ENCODE data around the gene CSTF1.
A peak's percentile ranks its signal among the peaks of the same experiment; 100 is the strongest.
"Not testable (repeated sequence)": the region's sequence is repeated elsewhere in the genome, so short reads cannot be mapped to it uniquely, and the experiment has no call there.

The CSTF1 gene

DNA sequence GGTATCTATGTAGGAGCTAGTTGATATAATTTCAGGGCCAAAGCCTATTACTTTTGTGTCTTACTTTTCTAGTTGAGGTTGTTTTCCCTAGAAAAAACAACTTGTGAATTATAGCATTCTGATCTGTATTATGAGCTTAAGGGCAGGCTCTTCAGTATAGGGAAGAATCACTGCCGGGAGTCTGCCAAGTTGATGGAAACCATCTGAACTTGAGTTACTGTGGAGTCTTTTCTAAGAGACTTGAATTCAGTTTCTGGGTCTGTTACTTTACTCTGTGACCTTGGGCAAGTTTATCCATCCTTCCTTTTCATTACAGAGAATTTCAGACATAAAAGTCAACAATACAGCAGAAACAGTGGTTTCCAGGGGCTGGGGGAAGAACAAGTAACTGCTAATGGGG, 17.5 kb downstream of the CSTF1 start:
- ATAC-seq (ENCODE audit: low read depth): no peak
- no peak for DNase-seq (ENCODE audit: low spot score)
- Histone ChIP-seq H3K9me3 (ENCODE audit: severe bottlenecking) (no peaks in the 10 kb centered on the region), H3K4me1 (ENCODE audit: insufficient read depth, poor library complexity, severe bottlenecking) (no peaks in the 10 kb centered on the region), H3K4me3 (ENCODE audit: severe bottlenecking) (no peak overlapping the region), H3K27ac (ENCODE audit: poor library complexity, severe bottlenecking) (no peak overlapping the region), H3K27me3 (ENCODE audit: insufficient read depth, poor library complexity, severe bottlenecking) (no peaks in the 10 kb centered on the region), H3K36me3 (ENCODE audit: low read depth) (peaks cover 31% of the 10 kb centered on the region)
- no peak for TF ChIP-seq CTCF (IDR thresholded peaks at IDR 0.05; ENCODE audit: poor library complexity, severe bottlenecking)

DNA sequence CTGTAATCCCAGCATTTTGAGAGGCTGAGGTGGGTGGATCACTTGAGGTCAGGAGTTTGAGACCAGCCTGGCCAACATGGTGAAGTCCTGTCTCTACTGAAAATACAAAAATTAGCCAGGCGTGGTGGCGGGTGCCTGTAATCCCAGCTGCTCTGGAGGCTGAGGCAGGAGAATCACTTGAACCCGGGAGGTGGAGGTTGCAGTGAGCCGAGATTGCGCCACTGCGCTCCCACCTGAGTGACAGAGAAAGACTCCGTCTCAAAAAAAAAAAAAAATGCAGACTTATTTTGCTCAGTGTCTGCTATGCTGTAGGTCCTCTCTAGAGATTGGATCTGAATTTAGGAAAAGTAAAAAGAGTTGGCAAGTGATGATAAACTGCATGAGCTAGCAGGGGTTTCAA, 18.8 kb downstream of the CSTF1 start:
- H3K9me3 ChIP-seq (ENCODE audit: severe bottlenecking); H3K4me3 ChIP-seq (ENCODE audit: severe bottlenecking); H3K4me1 ChIP-seq (ENCODE audit: insufficient read depth, poor library complexity, severe bottlenecking); DNase-seq (ENCODE audit: low spot score); ATAC-seq (ENCODE audit: low read depth); H3K27me3 ChIP-seq (ENCODE audit: insufficient read depth, poor library complexity, severe bottlenecking); H3K27ac ChIP-seq (ENCODE audit: poor library complexity, severe bottlenecking): not testable (repeated sequence)
- H3K36me3 ChIP-seq (ENCODE audit: low read depth): peaks cover 18% of the 10 kb centered on the region

DNA sequence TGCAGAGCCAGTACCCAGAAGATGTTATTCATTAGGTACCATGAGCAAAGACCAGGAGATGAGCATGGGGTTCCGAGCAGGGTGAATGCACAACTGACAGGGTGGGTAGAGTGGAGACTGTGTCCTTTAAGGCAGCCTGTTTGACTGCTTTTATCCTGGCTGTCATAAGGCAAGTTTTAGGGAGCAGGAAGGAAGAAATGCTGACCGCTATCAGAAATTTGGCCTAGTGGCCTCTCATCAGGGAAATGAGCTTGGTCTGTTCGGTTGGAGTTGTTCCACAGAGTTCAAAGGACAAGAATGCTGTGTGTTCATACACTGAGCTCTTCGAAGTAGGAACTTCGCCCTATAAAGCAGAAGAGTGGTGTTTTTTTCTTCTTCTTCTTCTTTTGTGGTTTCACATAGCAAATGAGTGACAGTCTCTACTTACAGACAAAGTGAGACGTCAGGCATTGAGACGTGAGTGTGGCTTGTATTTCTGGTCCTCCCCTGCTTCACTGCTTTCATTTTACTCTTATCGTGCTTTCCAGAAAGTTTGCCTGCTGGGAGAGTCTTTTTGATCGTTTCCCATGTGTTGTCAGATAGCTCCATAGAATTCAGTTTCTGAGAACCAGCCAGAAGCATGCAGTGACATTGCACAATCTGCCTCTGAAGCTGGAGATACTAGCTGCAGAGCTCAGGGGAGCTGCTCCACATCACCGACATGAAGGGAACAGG, 19.5 kb downstream of the CSTF1 start, which contains the start of gene CASS4:
TSS of gene CASS4 (plus strand) at position 502 of the 714 bp plus-strand sequence. CDS start at position 701, 199 bp downstream.
- Histone ChIP-seq H3K4me1 (ENCODE audit: insufficient read depth, poor library complexity, severe bottlenecking) (no peaks in the 10 kb centered on the region), H3K27ac (ENCODE audit: poor library complexity, severe bottlenecking) (no peak within 1 kb of the TSS), H3K9me3 (ENCODE audit: severe bottlenecking) (no peaks in the 10 kb centered on the region), H3K4me3 (ENCODE audit: severe bottlenecking) (no peak within 1 kb of the TSS), H3K36me3 (ENCODE audit: low read depth) (peaks cover 12% of the 10 kb centered on the region), H3K27me3 (ENCODE audit: insufficient read depth, poor library complexity, severe bottlenecking) (no peaks in the 10 kb centered on the region)
- no peak for TF ChIP-seq CTCF (IDR thresholded peaks at IDR 0.05; ENCODE audit: poor library complexity, severe bottlenecking)
- peak; percentile 24; the same call in 2 of the 3 replicates for ATAC-seq (ENCODE audit: low read depth)
- DNase-seq (ENCODE audit: low spot score): no peak

- H3K27ac ChIP-seq (ENCODE audit: poor library complexity, severe bottlenecking): no peak overlapping the region
- no peaks in the 10 kb centered on the region for H3K4me1 ChIP-seq (ENCODE audit: insufficient read depth, poor library complexity, severe bottlenecking)
- ATAC-seq (ENCODE audit: low read depth) (no peak), DNase-seq (ENCODE audit: low spot score) (no peak)
- H3K36me3 ChIP-seq (ENCODE audit: low read depth): peaks cover 6% of the 10 kb centered on the region
- H3K4me3 ChIP-seq (ENCODE audit: severe bottlenecking): no peak overlapping the region
- no peaks in the 10 kb centered on the region for H3K9me3 ChIP-seq (ENCODE audit: severe bottlenecking)
- no peaks in the 10 kb centered on the region for H3K27me3 ChIP-seq (ENCODE audit: insufficient read depth, poor library complexity, severe bottlenecking)
- TF ChIP-seq CTCF (IDR thresholded peaks at IDR 0.05; ENCODE audit: poor library complexity, severe bottlenecking): no peak
These were observed 20.0 kb downstream of the CSTF1 start for GRCh38 chr20:56412473-56412790.

- ATAC-seq (ENCODE audit: low read depth) (no peak), DNase-seq (ENCODE audit: low spot score) (no peak)
- no peak for TF ChIP-seq CTCF (IDR thresholded peaks at IDR 0.05; ENCODE audit: poor library complexity, severe bottlenecking)
- Histone ChIP-seq H3K4me1 (ENCODE audit: insufficient read depth, poor library complexity, severe bottlenecking) (no peaks in the 10 kb centered on the region), H3K27me3 (ENCODE audit: insufficient read depth, poor library complexity, severe bottlenecking) (no peaks in the 10 kb centered on the region), H3K27ac (ENCODE audit: poor library complexity, severe bottlenecking) (no peak overlapping the region), H3K9me3 (ENCODE audit: severe bottlenecking) (no peaks in the 10 kb centered on the region), H3K4me3 (ENCODE audit: severe bottlenecking) (no peak overlapping the region), H3K36me3 (ENCODE audit: low read depth) (peaks cover 1% of the 10 kb centered on the region)
These were observed 20.5 kb downstream of the CSTF1 start for GRCh38 chr20:56412949-56413348.

All from RWPE2 (cell line).